PC-3 (cell line): ENCODE measurements around the gene SMYD3. TPM values are rescaled to one million over a fixed set of nuclear protein-coding genes. Genes with fewer than 3 reads are reported as not detected.
"Not testable (repeated sequence)": the region's sequence is repeated elsewhere in the genome, so short reads cannot be mapped to it uniquely, and the experiment has no call there.

Source experiments
- ATAC-seq: fragments of 200-7000 bp; cut with Tn5 transposase; 2 replicates; pipeline ENCODE4 v1.9.1; 2020; ENCODE audit warnings: mild to moderate bottlenecking, moderate library complexity
- BruUV-seq: library from RNA; stranded (reverse); fragments of 400-500 nt; replicated peaks from 2 replicates; lab custom pipeline; 2021; lab: Mats Ljungman, UMichigan
- CTCF ChIA-PET: fragments of 300-600 bp; sonication (Branson Sonifier 250); formaldehyde crosslinking; loops from one replicate; lab custom pipeline; 2022; ENCODE audit warnings: antibody characterized with exemption; lab: Charles Lee
- POLR2A ChIA-PET: fragments of 300-600 bp; sonication (Branson Sonifier 250); formaldehyde crosslinking; loops from one replicate; lab custom pipeline; 2022; ENCODE audit warnings: antibody characterized with exemption; ENCODE audit not compliant: unreplicated experiment; lab: Charles Lee
- DNase-seq: peaks from one replicate; pipeline ENCODE4 v3.0.0-alpha.2; 2015
- H2AFZ ChIP-seq: fragments of 300-600 bp; sonication (generic); 2 replicates; pipeline ENCODE4 v1.6.0; 2016; ENCODE audit warnings: antibody characterized with exemption, low read length
- H3F3A ChIP-seq: fragments of 300-600 bp; sonication (generic); one replicate; pipeline ENCODE4 v1.6.0; 2017; ENCODE audit warnings: antibody characterized with exemption, low read length, control low read depth, mild to moderate bottlenecking; ENCODE audit not compliant: unreplicated experiment
- H3K27ac ChIP-seq: fragments of 300-600 bp; sonication (generic); 2 replicates; pipeline ENCODE4 v1.5.1; 2016; ENCODE audit warnings: mild to moderate bottlenecking, low read length
- H3K27me3 ChIP-seq: fragments of 300-600 bp; sonication (generic); 2 replicates; pipeline ENCODE4 v1.6.1; 2016; ENCODE audit warnings: low read length, mixed read lengths
- H3K36me3 ChIP-seq: fragments of 300-600 bp; sonication (generic); 2 replicates; pipeline ENCODE4 v1.6.1; 2016; ENCODE audit warnings: low read depth, mixed run types, low read length, mixed read lengths
- H3K4me1 ChIP-seq: fragments of 300-600 bp; sonication (generic); 2 replicates; pipeline ENCODE4 v1.5.1; 2016; ENCODE audit warnings: low read length; ENCODE audit not compliant: insufficient read depth
- H3K4me2 ChIP-seq: fragments of 300-600 bp; sonication (generic); 2 replicates; pipeline ENCODE4 v1.6.0; 2016; ENCODE audit warnings: low read length
- H3K4me3 ChIP-seq: fragments of 300-600 bp; sonication (generic); 2 replicates; pipeline ENCODE4 v1.5.1; 2016; ENCODE audit warnings: mild to moderate bottlenecking, low read length, mixed read lengths
- H3K79me2 ChIP-seq: fragments of 300-600 bp; sonication (generic); 2 replicates; pipeline ENCODE4 v1.6.1; 2017; ENCODE audit warnings: low read length, mixed read lengths
- H3K9ac ChIP-seq: fragments of 300-600 bp; sonication (generic); 2 replicates; pipeline ENCODE4 v1.6.0; 2016; ENCODE audit warnings: mild to moderate bottlenecking, low read length
- H3K9me2 ChIP-seq: fragments of 300-600 bp; sonication (generic); replicated peaks from 2 replicates; pipeline ENCODE4 v1.6.1; 2016; ENCODE audit warnings: mixed run types, low read length, mixed read lengths
- H3K9me3 ChIP-seq: fragments of 300-600 bp; sonication (generic); 2 replicates; pipeline ENCODE4 v1.6.1; 2016; ENCODE audit warnings: low read length, mixed read lengths
- H4K20me1 ChIP-seq: fragments of 300-600 bp; sonication (generic); 2 replicates; pipeline ENCODE4 v1.6.1; 2016; ENCODE audit warnings: low read length, mixed read lengths
- CTCF ChIP-seq: fragments of 300-600 bp; sonication (generic); conservative IDR thresholded peaks from 2 replicates; pipeline ENCODE4 v1.5.1; 2017; ENCODE audit warnings: antibody characterized with exemption, low read depth, mild to moderate bottlenecking, low read length
- EZH2 ChIP-seq: fragments of 300-600 bp; sonication (generic); IDR thresholded peaks from one replicate; pipeline ENCODE4 v1.6.1; 2017; ENCODE audit warnings: antibody characterized with exemption, mild to moderate bottlenecking, low read length; ENCODE audit not compliant: unreplicated experiment
- EZH2phosphoT487 ChIP-seq: fragments of 300-600 bp; sonication (generic); IDR thresholded peaks from 2 replicates; pipeline ENCODE4 v1.6.1; 2018; ENCODE audit warnings: mild to moderate bottlenecking, antibody characterized with exemption, low read length, borderline replicate concordance
- intact Hi-C: fragments of 100-400 bp; cut with micrococcal nuclease; formaldehyde crosslinking; loops from 2 replicates; pipeline ENCODE4 v1.9.0; 2023
- total RNA-seq: library from RNA; depleted of rRNA; stranded (reverse); fragments of >200 nt; gene quantifications from 2 replicates; pipeline ENCODE4 v1.2.3, GENCODE V29; 2014

SMYD3 gene
- total RNA-seq, 1 experiment from 2014 or later = 33.0 TPM

- POLR2A ChIA-PET = no interaction called here
- no peaks in the 10 kb centered on the region for H3K36me3 ChIP-seq
- H3K27me3 ChIP-seq = no peaks in the 10 kb centered on the region
- no peaks in the 10 kb centered on the region for H3K4me1 ChIP-seq
- TF ChIP-seq EZH2phosphoT487 = no peak
- no peak for TF ChIP-seq CTCF
- H3K27ac ChIP-seq = no peak overlapping the region
- H3K79me2 ChIP-seq = no peaks in the 10 kb centered on the region
- ATAC-seq = no peak
- no peaks in the 10 kb centered on the region for H4K20me1 ChIP-seq
- H2AFZ ChIP-seq = no peak overlapping the region
- CTCF ChIA-PET = no interaction called here
- H3F3A ChIP-seq = no peaks in the 10 kb centered on the region
- no peaks in the 10 kb centered on the region for H3K9me3 ChIP-seq
- no peak overlapping the region for H3K4me3 ChIP-seq
- BruUV-seq = no TSS peak
- no peaks in the 10 kb centered on the region for H3K9me2 ChIP-seq
- no peak for DNase-seq
- H3K4me2 ChIP-seq = no peak overlapping the region
- no peak overlapping the region for H3K9ac ChIP-seq
- intact Hi-C loops = no loop called here
Measured at GRCh38 chr1:245748240-245748639, 758.8 kb downstream of the SMYD3 start.

GRCh38 chr1:245742896-245743295 is 764.2 kb downstream of the SMYD3 start:
- Histone ChIP-seq H3K9me2 (no peaks in the 10 kb centered on the region), H3K9me3 (no peaks in the 10 kb centered on the region), H4K20me1 (no peaks in the 10 kb centered on the region), H3K4me2 (no peak overlapping the region), H3F3A (no peaks in the 10 kb centered on the region), H3K9ac (no peak overlapping the region), H3K4me3 (no peak overlapping the region), H3K79me2 (no peaks in the 10 kb centered on the region), H3K4me1 (no peaks in the 10 kb centered on the region), H2AFZ (no peak overlapping the region), H3K27me3 (no peaks in the 10 kb centered on the region), H3K27ac (no peak overlapping the region), H3K36me3 (no peaks in the 10 kb centered on the region)
- intact Hi-C loops = no loop called here
- CTCF ChIA-PET = no interaction called here
- BruUV-seq = no TSS peak
- DNase-seq (no peak), ATAC-seq (no peak)
- TF ChIP-seq EZH2phosphoT487 (no peak), CTCF (no peak), EZH2 (no peak)
- POLR2A ChIA-PET = no interaction called here

- POLR2A ChIA-PET, H4K20me1 ChIP-seq, H3K4me1 ChIP-seq, ATAC-seq, H3F3A ChIP-seq, H3K79me2 ChIP-seq, H3K36me3 ChIP-seq, H2AFZ ChIP-seq, BruUV-seq, H3K27me3 ChIP-seq, H3K9ac ChIP-seq, H3K4me3 ChIP-seq, H3K9me3 ChIP-seq, H3K27ac ChIP-seq, H3K9me2 ChIP-seq, CTCF ChIA-PET, H3K4me2 ChIP-seq, DNase-seq, intact Hi-C loops: not testable (repeated sequence)
Measured at GRCh38 chr1:245740336-245740735, 766.7 kb downstream of the SMYD3 start.
